Right kidney (tissue), 1 donor: ENCODE results near the gene CHCHD4.
"Not testable (repeated sequence)": the region's sequence is repeated elsewhere in the genome, so short reads cannot be mapped to it uniquely, and the experiment has no call there.

Source experiments
- DNase-seq: peaks from one replicate; pipeline ENCODE4 v3.0.0-alpha.2; 2016

The CHCHD4 gene

DNA sequence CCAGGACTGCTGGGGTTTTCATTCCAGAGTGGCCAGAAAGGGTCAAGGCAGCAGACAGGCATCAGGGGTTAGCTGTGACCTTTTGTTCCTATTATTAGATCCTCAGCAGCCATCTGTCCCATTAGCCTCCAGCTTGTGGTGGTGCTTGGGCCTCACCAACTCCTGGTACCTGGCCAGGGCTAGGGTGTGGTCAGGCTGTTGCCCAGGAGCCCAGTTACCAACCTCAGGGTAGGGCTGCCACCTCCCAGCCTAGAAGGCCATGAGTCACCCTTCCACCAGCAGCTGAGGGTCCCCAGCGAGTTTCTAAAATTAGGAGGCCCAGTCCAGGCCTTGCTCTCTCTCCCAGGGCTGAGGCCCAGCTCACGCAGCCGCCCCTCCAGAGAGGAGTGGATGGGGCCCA, 12.3 kb upstream of the CHCHD4 start:
- DNase-seq, result no peak

DNA sequence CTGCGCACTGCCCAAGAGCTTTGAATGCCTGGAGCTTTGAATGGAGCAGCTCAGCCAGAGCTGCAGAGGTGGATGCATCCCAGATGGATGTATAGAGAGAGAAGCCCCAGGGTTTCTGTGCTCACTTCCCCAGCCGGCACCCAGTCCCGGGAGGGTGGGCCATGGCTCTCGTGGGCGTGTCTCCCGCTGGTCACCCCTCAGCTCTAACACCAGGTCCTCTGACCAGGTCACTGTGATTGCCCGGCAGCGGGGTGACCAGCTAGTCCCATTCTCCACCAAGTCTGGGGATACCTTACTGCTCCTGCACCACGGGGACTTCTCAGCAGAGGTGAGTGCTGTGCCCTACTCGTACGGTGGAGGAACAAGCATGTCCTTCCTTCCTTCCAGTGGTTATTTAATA, 10.9 kb upstream of the CHCHD4 start:
- DNase-seq, result no peak

DNA sequence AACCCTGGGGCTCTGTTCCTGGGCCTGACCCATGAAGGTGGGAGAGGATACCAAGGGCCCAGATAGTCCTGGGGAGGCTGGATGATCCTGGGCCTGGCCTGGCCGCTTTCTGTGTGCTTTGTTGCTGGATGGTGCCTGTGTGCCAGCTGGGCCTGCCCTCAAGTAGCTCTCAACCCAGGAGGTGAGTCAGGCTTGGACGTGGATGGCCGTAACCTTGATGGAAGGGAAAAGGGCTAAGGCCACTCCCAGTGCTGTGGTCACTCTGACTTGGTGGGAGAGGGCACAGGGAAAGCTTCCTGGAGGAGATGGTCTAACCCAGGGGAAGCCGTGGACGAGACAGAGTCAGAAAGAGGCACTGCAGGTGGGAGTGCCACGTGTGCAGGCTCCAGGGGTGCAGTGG, 9.6 kb upstream of the CHCHD4 start:
- no peak for DNase-seq

- DNase-seq, result no peak
These were observed 9.2 kb upstream of the CHCHD4 start for GRCh38 chr3:14133876-14134275.

GRCh38 chr3:14133188-14133800, 8.6 kb upstream of the CHCHD4 start:
- no peak for DNase-seq

- no peak for DNase-seq
These were observed 8.0 kb upstream of the CHCHD4 start for GRCh38 chr3:14132689-14133088.

DNA sequence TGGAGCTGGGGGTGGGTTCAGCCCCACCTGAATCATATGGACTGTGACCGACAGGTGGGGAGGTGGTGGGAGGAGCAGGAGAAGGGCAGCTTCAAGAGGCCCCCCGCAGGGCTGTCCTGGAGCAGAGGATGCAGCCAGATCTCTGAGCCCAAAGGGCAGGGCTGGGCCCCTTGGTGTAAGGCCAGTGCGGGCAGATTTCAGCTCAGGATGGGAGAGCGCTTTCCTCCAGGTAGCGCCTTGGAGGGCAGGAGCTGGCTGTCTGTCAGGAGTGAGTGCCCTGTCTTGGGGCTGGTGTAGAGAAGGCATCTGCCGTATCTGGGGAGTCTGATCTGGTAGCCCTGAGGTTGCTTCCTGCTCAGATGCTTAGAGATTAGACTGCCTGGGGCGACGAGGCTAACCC, 7.5 kb upstream of the CHCHD4 start:
- DNase-seq, result no peak

GRCh38 chr3:14131134-14131533, 6.5 kb upstream of the CHCHD4 start:
- no peak for DNase-seq

DNA sequence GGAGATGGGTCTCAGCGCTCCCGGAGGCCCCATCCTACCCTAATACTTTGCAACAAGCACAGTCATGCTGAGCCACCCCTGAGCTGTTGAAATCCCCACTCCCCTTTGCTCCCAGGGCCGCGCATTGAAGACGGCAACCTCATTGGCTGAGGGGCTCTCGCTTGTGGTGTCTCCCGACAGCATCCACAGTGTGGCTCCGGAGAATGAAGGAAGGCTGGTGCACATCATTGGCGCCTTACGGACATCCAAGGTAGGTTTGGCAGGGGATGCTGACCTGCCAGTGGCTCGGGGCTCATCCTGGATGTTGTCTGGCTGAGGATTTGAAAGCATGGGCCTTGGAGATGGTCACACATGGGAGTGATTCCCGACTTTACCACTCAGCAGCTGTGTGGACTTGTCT, 6.0 kb upstream of the CHCHD4 start:
- DNase-seq, result no peak

DNA sequence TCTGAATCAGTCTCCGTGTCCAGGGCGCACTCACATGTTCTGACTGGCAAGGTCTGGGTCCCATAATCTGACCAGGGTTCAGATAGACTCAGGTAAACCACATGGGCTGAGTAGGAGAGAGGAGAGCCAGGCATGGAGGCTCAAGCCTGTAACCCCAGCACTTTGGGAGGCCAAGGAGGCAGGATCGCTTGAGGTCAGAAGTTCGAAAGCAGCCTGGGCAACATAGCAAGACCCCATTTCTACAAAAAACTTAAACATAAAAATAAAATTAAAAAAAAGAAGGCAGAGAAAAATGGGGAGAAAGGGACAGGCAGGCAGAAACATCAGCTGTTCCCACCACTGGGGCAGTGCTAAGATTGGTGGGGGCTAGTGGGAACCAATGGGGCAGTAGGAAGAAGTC, 5.6 kb upstream of the CHCHD4 start:
- DNase-seq, result no peak

- no peak for DNase-seq
These were observed 4.6 kb upstream of the CHCHD4 start for GRCh38 chr3:14129296-14129695.

GRCh38 chr3:14128724-14129123, 4.1 kb upstream of the CHCHD4 start:
- no peak for DNase-seq

DNA sequence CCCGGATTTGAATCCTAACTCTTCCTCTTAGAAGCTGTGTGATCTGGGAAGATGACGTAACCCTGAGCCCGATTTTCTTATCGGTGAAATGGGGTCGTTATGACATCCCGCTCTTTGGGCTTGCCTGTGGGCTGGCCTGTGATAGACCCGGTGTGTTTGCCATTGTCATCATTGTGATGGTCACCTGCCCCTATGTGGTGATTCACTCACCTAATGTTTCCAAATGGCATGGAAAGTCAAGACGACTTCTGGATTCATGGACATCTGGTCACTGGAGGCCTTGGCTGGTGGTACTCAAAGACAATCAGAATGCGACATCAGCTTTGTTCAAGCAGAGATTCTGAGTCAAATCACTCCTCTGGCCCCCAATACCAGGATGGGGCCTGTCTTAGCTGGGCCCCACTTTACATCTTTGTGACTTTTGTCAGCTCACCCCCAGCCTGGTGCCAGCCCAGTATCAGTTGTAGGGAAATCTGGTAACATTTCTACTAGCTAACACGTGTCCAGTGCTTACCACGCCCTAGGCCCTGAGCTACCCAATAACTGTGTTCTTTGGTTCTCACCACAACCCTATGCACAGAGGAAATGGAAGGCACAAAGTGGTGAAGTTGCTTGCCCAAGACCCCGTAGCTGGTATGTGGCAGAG, 3.0 kb upstream of the CHCHD4 start:
- no peak for DNase-seq

DNA sequence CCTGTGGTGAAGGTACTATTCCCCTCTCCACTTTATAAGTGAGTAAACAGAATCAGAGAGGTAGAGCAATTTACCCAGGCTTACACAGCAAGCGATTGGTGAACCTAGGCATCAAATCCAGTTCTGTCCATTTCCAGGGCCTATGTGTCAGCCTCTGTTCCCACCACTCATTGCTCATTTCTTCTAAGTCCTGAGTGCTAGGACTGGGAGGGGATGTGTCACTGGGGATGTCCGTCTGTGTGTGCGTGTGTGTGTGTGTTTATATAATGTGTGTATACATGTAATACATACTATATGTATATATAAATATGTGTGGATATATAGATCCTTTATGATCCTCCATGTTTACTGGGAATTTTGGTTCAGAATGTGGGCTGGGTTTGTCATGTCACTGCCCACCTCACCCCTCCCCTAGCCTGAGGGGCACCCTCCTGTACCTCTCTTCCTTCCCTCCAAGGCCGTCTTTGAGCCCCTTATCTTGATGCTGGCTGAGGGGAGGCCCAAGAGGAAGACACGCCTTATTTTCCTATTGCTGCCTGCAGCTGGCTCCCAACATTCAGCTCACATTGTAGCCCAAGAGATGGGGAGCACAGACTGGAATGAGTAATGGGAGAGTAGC, 2.3 kb upstream of the CHCHD4 start:
- DNase-seq, result no peak

- DNase-seq, result no peak
These were observed 1.6 kb upstream of the CHCHD4 start for GRCh38 chr3:14126017-14126886.

DNA sequence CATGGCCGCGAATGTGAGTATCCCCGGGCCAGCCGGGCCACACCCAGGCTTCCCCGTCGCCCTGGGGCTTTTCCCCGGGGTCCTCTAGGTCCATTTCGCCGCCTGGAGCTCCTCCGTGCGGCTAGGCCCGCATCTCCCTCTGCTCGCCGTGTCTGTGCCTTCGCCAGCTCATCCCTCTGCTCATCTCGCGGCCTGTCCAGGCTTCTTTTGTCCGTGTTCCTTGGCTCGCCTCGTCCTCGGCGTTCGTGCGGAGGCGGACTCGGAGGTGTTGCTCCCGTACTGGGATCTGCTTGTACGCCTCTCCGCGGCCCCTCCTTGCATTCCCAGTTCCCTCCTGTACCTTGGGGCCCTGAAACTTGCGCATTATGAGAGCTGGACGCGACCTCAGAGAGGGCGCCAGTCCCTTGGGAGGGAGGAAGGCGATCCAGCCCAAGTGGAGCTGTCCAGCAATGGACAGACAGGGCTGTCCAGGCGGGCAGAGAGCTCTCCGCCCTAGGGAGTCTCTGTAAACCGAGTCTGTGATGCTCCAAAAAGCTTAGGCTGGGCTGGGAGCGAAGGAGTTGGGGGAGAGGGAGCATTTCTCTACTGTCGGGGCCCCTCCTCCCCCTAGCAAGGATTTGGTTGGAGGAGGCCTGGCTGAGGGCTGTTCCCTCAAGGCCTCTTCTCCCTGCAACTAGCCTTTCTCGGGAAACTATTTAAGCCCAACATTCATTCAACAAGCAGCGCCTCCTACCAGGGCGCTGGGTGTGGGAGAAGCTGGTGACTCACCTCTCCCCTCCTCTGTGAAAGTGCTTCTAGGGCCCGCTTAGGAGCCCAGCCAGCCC, 735 bp upstream of the CHCHD4 start:
- DNase-seq, result peak; percentile 95

- DNase-seq, result no peak
These were observed 451 bp downstream of the CHCHD4 start for GRCh38 chr3:14124223-14124614.

DNA sequence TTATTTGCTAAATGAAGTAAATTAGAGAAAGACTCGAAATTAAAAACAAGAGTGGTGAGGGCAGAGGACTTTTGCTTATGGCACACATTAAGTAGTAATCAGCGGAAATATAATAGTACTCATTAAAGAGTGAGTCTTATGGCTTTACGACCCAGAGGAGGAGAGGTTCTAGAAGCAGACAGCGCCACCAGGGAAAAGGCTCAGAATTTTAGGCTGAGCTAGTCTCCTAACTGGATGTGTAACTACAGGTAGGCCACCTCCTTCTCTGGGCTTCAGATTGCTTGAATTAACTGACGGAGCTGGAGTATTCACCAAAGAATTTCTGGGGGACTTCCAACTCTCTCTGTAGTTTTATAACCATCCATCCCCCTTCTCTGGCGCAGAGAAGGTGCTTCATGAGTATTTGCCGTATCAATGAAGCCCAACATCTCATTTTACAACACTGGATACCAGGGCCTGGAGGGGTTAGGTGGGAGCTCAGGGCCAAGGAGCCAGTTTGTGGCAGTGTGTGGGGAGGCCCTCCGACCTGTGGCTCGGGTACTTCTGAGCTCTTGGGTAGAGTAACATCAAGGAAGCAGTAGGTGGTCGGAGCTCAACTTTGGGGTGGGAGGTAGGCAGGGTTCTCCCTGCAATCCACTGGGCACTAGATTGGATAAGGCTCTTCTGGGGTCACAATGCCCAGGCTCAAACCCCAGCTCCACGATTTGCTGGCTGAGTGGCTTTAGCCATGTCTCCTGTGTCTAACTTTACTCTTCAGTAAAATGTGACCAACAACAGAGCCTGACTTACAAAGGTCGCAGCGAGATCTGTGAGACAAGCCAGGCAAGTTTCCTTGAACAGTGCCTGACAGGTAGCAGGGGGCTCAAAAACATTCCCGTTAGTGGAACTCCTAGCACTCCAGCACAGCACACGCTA, 1.1 kb downstream of the CHCHD4 start:
- peak; percentile 39 for DNase-seq

- DNase-seq, result no peak
These were observed 2.4 kb downstream of the CHCHD4 start for GRCh38 chr3:14122301-14122700.

DNA sequence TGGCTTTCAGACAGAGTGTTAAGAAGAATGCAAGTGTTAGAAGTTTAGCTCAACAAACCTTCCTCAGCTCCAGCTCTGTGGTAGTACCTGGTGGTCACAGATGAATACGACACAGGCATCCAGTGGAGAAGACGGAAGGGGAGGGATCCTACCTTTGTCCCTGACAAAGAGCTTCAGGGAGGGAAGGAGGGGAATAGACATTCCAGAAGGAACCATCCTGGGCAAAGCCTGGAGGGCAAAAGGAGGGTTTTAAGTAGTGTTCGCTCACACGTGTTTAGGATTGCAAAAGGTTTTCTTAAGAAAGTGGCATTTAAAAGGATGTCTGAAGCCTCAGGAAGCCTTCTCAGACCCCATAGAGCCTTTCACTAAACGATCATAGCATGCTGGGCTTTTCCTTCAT, 2.8 kb downstream of the CHCHD4 start:
- DNase-seq, result no peak

DNA sequence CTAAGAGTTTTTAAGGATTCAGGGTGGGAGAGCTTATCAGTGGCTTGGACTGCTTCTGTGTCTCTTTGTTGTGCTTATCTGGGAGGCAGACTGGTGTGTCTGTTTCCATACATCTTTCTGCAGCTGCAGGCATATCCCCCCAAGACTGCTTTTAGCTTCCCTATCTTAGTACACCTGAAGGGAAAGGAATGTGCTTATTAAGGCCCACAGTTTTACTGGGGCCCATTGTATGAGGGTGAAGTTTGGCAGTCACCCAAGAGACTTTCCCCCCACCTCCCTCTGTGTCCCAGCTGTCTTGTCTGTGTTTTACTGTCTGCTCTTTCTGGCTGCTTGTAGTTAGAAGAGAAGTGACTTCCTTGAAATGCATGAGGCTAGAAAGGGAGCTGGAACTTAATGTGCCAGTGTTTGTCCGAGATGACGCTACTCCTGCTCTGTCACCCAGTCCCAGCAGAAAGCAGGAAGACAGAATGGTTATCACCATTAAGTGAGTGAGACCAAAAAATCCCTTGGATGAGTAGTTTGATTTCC, 3.7 kb downstream of the CHCHD4 start:
- not testable (repeated sequence) for DNase-seq
